HUES6 (cell line): ENCODE data around the gene SARM1.

Experiments
- H3K27ac ChIP-seq: 2 replicates; pipeline ENCODE4 v1.7.0; 2013; ENCODE audit warnings: low read depth, mild to moderate bottlenecking, low read length, inconsistent platforms
- H3K27me3 ChIP-seq: 2 replicates; pipeline ENCODE4 v1.6.1; 2013; ENCODE audit warnings: low read length; ENCODE audit not compliant: control insufficient read depth, insufficient read depth
- H3K36me3 ChIP-seq: 2 replicates; pipeline ENCODE4 v1.6.1; 2013; ENCODE audit warnings: low read length; ENCODE audit not compliant: control insufficient read depth, insufficient read depth
- H3K4me1 ChIP-seq: 2 replicates; pipeline ENCODE4 v1.6.1; 2013; ENCODE audit warnings: low read length; ENCODE audit not compliant: control insufficient read depth, insufficient read depth
- H3K4me3 ChIP-seq: 2 replicates; pipeline ENCODE4 v1.5.1; 2013; ENCODE audit warnings: low read depth, low read length
- H3K9ac ChIP-seq: one replicate; pipeline ENCODE4 v1.6.1; 2013; ENCODE audit warnings: mild to moderate bottlenecking, low read length
- H3K9me3 ChIP-seq: 2 replicates; pipeline ENCODE4 v1.6.1; 2013; ENCODE audit warnings: low read depth, low read length; ENCODE audit not compliant: control insufficient read depth, insufficient read depth

The SARM1 gene

DNA sequence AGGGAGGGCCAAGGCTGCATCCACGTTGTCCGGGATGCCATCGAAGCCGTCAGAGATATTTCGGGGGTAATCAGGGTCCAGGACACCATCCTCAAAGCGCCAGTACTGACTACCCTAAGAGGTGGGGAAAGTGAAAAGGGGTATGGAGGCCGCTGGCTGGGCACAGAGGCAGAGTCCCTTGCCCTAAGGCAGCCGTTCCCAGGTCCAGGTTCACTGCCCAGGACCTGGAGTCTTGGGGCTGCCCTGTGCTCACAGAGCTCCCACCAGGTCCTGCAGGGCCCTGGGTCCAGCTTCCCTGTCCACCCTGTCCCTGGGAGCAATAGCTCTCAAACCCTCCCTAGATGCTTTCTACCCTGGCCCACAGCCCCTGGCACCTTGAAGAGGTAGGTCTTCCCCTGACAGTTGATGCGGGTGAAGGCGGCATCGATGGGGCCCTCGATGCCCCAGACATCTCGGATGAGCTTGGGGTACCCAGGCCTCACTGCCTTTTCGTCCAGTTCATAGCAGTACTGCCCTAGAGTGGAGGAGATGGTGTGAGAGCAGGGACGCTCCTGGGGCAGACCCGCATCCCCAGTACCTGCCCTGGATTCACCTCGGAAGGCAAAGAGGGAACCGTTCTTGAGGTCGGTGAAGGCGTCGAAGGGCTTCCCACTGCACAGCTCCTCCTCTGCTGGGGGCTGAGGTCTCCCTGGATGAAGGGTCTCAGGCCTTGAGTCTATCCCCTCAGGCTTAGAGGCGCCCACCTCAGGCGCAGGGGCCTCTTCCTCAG lies 2.4 kb upstream of the SARM1 start:
- H3K27me3 ChIP-seq = peaks cover 25% of the 10 kb centered on the region
- peaks cover 14% of the 10 kb centered on the region for H3K4me1 ChIP-seq
- peaks cover 8% of the 10 kb centered on the region; the same call in 1 of the 2 replicates for H3K36me3 ChIP-seq
- no peaks in the 10 kb centered on the region for H3K9me3 ChIP-seq
- no peak overlapping the region for H3K27ac ChIP-seq
- no peak overlapping the region for H3K4me3 ChIP-seq
- no peak overlapping the region for H3K9ac ChIP-seq

DNA sequence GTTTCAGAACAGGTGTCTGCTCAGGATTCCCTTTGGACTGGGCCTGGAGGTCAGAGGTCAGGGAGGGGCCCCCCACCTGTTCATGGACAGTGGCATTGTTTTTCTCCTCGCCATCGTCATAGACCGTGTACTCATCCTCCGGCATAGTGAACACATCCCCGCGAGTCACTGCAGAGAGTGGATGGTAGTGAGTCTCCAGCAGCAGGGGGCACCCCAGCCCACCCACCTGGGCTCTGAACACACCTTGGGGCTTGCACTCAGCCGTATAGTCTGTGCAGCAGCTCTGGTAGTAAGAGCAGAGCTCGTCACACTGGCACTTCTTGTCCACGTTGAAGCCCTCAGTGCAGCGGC lies 1.8 kb upstream of the SARM1 start:
- Histone ChIP-seq H3K9ac (peak overlapping the region; percentile 55), H3K27me3 (peaks cover 31% of the 10 kb centered on the region), H3K9me3 (no peaks in the 10 kb centered on the region), H3K4me3 (no peak overlapping the region), H3K4me1 (peaks cover 14% of the 10 kb centered on the region), H3K36me3 (peaks cover 3% of the 10 kb centered on the region; the same call in 1 of the 2 replicates), H3K27ac (no peak overlapping the region)

DNA sequence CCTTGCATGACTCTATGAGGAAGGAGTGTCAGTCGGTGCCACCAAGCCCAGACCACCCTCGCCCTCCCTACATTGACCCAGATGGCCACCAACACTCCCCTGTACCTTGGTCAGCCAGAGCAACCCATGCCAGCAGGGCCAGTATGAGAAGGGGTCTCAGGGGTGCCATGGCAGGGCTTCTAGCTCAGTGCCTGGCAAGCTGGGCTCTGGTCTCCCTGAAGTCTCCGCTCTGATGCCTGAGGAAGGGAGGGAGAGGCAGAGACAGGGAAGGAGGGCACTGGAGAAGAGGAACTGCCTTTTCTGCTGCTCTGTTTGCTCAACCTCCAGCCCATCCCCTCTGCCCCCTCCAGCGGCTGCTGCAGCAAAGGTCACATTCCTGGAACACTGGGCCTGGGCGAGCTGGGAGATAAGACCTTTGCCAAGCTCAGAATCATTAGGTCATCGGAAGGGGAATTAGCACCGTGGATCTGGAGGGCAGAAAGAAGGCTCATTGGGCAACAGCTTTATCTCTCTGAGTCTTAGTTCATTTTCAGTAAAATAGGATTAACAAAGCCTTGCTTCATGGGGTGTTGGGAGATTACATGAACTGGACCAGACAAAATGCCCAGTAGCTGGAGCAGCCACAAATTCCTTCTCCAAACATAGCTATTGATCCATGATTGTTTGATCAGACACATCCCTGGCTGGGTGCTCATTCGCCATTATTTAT lies 1.3 kb upstream of the SARM1 start, which contains the start of gene VTN:
TSS of gene VTN (minus strand) at position 273 of the 709 bp plus-strand sequence. CDS start at position 169, 104 bp downstream.
- H3K27me3 ChIP-seq = peaks cover 35% of the 10 kb centered on the region
- peaks cover 2% of the 10 kb centered on the region; the same call in 1 of the 2 replicates for H3K36me3 ChIP-seq
- no peaks in the 10 kb centered on the region for H3K9me3 ChIP-seq
- peaks cover 14% of the 10 kb centered on the region for H3K4me1 ChIP-seq
- H3K27ac ChIP-seq = no peak within 1 kb of the TSS; the same call in 1 of the 2 replicates
- peak within 1 kb of the TSS; percentile 55 for H3K9ac ChIP-seq
- peak within 1 kb of the TSS; percentile 49 for H3K4me3 ChIP-seq

DNA sequence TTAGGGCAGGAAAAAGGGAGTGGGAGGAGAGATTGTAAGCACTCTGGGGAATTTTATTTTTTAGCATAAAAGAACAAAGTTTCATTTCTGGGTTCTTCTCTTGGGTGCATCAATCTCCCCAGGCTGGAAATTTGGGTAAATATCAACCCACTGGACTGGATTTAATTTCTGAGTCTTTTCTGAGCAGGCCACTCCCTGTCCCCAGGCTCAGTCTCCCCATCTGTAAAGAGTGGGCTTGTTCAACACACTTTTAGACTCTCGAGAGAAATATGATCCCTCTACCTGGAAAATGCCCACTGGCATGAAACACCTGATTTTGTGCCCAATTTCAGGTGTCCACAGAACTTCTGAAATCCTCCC lies 770 bp upstream of the SARM1 start:
- Histone ChIP-seq H3K27me3 (peaks cover 35% of the 10 kb centered on the region), H3K9me3 (no peaks in the 10 kb centered on the region), H3K9ac (peak overlapping the region; percentile 4), H3K4me1 (peaks cover 14% of the 10 kb centered on the region), H3K27ac (no peak overlapping the region; the same call in 1 of the 2 replicates), H3K4me3 (peak overlapping the region; percentile 49), H3K36me3 (no peaks in the 10 kb centered on the region)

DNA sequence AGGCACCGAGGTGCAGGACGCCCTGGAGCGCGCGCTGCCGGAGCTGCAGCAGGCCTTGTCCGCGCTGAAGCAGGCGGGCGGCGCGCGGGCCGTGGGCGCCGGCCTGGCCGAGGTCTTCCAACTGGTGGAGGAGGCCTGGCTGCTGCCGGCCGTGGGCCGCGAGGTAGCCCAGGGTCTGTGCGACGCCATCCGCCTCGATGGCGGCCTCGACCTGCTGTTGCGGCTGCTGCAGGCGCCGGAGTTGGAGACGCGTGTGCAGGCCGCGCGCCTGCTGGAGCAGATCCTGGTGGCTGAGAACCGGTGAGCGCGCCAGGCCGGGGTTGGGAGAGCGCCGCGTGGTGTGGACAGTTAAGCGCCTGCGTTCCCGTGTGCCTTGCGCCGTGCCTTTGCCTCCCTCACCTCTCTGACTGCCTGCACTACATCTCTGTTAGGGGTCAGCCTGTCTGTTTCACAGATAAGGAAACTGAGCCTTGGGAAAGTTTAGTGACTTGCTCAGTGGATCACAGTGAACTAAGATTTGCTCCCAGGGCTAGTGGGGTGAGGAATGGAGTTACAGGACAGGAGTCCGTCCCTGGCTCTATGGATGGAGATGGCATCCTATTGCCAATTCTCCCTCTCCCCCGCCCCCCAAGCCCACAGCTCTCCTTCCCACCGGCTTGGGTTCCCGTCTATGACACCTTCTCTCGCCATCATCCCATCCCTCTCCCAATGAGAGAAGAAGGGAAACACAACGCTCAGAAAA lies 880 bp downstream of the SARM1 start:
- Histone ChIP-seq H3K9me3 (no peaks in the 10 kb centered on the region), H3K36me3 (no peaks in the 10 kb centered on the region), H3K27ac (no peak overlapping the region), H3K4me3 (peak overlapping the region; percentile 74), H3K27me3 (peaks cover 35% of the 10 kb centered on the region), H3K4me1 (peaks cover 14% of the 10 kb centered on the region), H3K9ac (peak overlapping the region; percentile 67)

DNA sequence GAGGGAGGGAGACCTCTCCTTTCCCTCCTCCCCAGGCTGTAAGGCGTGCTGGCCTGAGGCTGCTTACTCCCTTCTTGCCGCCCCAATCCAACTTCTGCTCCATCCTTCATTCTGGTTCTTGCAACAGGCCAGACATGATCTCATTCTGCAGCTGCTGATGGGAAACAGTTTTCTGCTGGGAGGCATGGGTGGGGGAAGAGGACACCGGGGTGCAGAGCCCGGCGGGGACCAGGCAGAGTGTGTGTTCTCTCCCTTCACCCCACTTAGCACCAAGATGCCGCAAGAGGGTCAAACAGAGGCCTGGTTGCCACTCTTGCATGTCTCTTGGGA lies 1.4 kb downstream of the SARM1 start:
- H3K27ac ChIP-seq = no peak overlapping the region
- no peaks in the 10 kb centered on the region for H3K36me3 ChIP-seq
- no peaks in the 10 kb centered on the region for H3K9me3 ChIP-seq
- H3K4me1 ChIP-seq = peaks cover 14% of the 10 kb centered on the region
- H3K4me3 ChIP-seq = peak overlapping the region; percentile 74; the same call in 1 of the 2 replicates
- H3K27me3 ChIP-seq = peaks cover 37% of the 10 kb centered on the region
- H3K9ac ChIP-seq = no peak overlapping the region

DNA sequence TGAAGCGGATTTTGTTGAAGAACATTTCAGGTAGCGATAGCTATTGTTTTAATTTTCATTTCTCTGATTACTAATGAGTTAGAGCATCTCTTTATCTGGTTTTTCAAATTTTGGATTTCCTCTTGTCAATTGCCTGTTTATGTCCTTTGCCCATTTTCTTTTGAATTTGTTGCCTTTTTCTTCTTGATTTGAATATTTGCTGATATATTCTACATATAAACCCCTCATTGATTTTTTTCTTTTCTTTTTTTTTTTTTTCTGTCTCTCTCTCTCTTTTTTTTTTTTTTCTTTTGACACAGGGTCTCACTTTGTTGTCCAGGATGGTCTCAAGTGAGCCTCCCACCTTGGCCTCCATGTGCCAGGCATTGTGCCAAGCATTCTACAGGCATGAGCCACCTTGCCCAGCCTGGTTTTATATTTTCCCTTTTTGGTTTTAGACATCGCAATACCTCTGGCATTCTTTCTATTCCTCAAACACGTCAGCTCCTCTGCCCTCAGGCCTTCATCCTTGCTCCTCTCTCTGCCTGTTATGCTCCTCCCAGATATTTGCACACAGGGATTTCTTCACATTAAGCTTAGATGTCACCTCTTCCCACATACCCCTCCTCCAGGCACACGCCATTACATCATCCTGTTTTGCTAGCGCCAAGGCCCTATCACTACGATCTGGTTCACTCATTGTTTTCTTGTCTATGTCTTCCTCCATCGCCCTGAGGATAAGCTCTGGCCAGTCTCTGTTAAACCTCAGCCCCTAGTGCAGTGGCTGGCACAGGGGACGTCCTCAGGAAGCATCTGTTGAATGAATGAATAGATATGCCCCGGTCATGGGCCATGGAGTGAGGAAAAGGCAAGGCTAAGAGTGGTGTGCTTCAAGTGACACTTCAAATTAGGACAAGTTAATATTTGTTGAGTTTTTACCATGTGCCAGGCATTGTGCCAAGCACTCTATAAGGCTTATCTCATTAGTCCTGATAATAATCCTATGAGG lies 8.6 kb downstream of the SARM1 start:
- H3K27ac ChIP-seq = no peak overlapping the region
- H3K9ac ChIP-seq = no peak overlapping the region
- H3K9me3 ChIP-seq = no peaks in the 10 kb centered on the region
- no peaks in the 10 kb centered on the region for H3K4me1 ChIP-seq
- H3K36me3 ChIP-seq = no peaks in the 10 kb centered on the region
- no peak overlapping the region for H3K4me3 ChIP-seq
- peaks cover 68% of the 10 kb centered on the region for H3K27me3 ChIP-seq

DNA sequence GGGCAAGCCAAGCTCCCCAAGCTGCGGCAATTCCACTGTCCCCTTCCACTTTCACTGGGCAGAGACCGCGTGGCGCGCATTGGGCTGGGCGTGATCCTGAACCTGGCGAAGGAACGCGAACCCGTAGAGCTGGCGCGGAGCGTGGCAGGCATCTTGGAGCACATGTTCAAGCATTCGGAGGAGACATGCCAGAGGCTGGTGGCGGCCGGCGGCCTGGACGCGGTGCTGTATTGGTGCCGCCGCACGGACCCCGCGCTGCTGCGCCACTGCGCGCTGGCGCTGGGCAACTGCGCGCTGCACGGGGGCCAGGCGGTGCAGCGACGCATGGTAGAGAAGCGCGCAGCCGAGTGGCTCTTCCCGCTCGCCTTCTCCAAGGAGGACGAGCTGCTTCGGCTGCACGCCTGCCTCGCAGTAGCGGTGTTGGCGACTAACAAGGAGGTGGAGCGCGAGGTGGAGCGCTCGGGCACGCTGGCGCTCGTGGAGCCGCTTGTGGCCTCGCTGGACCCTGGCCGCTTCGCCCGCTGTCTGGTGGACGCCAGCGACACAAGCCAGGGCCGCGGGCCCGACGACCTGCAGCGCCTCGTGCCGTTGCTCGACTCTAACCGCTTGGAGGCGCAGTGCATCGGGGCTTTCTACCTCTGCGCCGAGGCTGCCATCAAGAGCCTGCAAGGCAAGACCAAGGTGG lies 9.8 kb downstream of the SARM1 start:
- Histone ChIP-seq H3K4me3 (peak overlapping the region; percentile 55), H3K27ac (no peak overlapping the region), H3K9ac (no peak overlapping the region), H3K36me3 (no peaks in the 10 kb centered on the region), H3K9me3 (no peaks in the 10 kb centered on the region), H3K4me1 (peaks cover 3% of the 10 kb centered on the region; the same call in 1 of the 2 replicates), H3K27me3 (peaks cover 79% of the 10 kb centered on the region)

DNA sequence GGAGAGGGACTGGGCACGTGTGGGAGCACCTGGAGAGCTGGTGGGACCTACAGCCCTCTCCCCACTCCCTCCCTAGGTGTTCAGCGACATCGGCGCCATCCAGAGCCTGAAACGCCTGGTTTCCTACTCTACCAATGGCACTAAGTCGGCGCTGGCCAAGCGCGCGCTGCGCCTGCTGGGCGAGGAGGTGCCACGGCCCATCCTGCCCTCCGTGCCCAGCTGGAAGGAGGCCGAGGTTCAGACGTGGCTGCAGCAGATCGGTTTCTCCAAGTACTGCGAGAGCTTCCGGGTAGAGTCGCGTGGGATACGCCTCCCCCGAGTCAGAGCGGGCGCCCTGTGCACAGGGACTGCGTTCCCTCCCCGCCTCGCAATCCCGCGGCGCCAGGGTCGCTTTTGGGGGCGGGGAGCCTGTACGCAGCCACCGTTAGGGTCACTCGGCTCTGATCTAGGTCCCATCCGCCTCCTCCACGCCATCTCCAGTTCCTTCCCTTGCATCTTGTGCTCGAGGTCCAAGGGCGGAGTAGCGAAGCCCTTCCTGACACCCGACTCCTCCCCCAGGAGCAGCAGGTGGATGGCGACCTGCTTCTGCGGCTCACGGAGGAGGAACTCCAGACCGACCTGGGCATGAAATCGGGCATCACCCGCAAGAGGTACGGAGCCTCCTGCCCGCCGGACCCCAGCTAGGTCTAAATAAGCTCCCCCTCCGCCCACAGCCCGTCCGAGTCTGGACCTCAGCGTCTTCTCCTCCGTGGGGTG lies 13.0 kb downstream of the SARM1 start:
- H3K27me3 ChIP-seq = peaks cover 75% of the 10 kb centered on the region
- no peak overlapping the region for H3K27ac ChIP-seq
- no peaks in the 10 kb centered on the region; the same call in 1 of the 2 replicates for H3K36me3 ChIP-seq
- H3K9ac ChIP-seq = peak overlapping the region; percentile 40
- H3K4me1 ChIP-seq = peaks cover 3% of the 10 kb centered on the region; the same call in 1 of the 2 replicates
- H3K4me3 ChIP-seq = peak overlapping the region; percentile 69
- no peaks in the 10 kb centered on the region for H3K9me3 ChIP-seq
